Measurements from ENCODE around the gene DENND1A.

GRCh38 chr9:123927625-123928532 lies 2.0 kb downstream of the DENND1A start:
- no peak for TF ChIP-seq GATA2 (IDR thresholded peaks at IDR 0.05; ENCODE audit: low read depth, low read length)
- TF ChIP-seq GATA3 (IDR thresholded peaks at IDR 0.05; ENCODE audit: low read depth, low read length) = no peak

Measured in SH-SY5Y (cell line).